K562 (cell line): ENCODE data around the gene PPAN. TPM values are rescaled to one million over a fixed set of nuclear protein-coding genes. Genes with fewer than 3 reads are reported as not detected.
A peak's percentile ranks its signal among the peaks of the same experiment; 100 is the strongest.

Experiments used
- ATAC-seq: fragments of 200-7000 bp; cut with Tn5 transposase; 3 replicates; pipeline ENCODE4 v1.9.1; 2020; ENCODE audit warnings: moderate library complexity
- BruUV-seq: library from RNA; stranded (reverse); fragments of 400-500 nt; replicated peaks from 2 replicates; lab custom pipeline; 2021; lab: Mats Ljungman, UMichigan
- CTCF ChIA-PET: fragments of 300-600 bp; formaldehyde crosslinking; extraction: SDS; loops from one replicate; lab custom pipeline; 2021; ENCODE audit warnings: low intra/inter-chr PET ratio; lab: Yijun Ruan, JAX
- POLR2A ChIA-PET: fragments of 300-600, 350-650 bp; sonication (Branson Sonifier 250); formaldehyde crosslinking; extraction: SDS; loops from one replicate; lab custom pipeline; 2021; ENCODE audit warnings: antibody characterized with exemption, inconsistent platforms; lab: Yijun Ruan, JAX
- DNase-seq, 4 experiments: peaks; one replicate each; pipeline versions ENCODE4 v3.0.0 to v3.0.0-alpha.2; 2011 to 2018; ENCODE audit warnings: low spot score in 3 of 4, mixed read lengths in 3 of 4; ENCODE audit errors: extremely low read depth in 1 of 4
- FAIRE-seq: peaks from 2 replicates; lab custom pipeline; 2011; peaks lifted over from hg19 to GRCh38; lab: Jason Lieb, UNC
- H2AFZ ChIP-seq: 2 replicates; pipeline ENCODE4 v1.6.0; 2011; ENCODE audit warnings: low read depth, low read length, control low read depth, inconsistent platforms
- H3K27ac ChIP-seq: fragments of 200-600 bp; 3 replicates; pipeline ENCODE4 v1.8.0; 2011; ENCODE audit warnings: low read depth, mild to moderate bottlenecking, control low read depth, inconsistent platforms, low read length, moderate library complexity, mixed read lengths; ENCODE audit errors: extremely low read depth
- H3K27me3 ChIP-seq, 2 experiments: fragments of 300-600 bp in 1 of 2; 2 replicates in 1 of 2; 3 replicates in 1 of 2; pipeline versions ENCODE4 v1.6.0 to v1.8.0; 2011; ENCODE audit warnings: inconsistent platforms in 2 of 2, low read length in 2 of 2, mild to moderate bottlenecking in 1 of 2, mixed read lengths in 1 of 2, moderate library complexity in 1 of 2; ENCODE audit not compliant: control insufficient read depth in 2 of 2, insufficient read depth in 2 of 2
- H3K36me3 ChIP-seq: fragments of 300-600 bp; 3 replicates; pipeline ENCODE4 v1.8.0; 2011; ENCODE audit warnings: mild to moderate bottlenecking, low read length, inconsistent platforms; ENCODE audit not compliant: control insufficient read depth, insufficient read depth
- H3K4me1 ChIP-seq, 2 experiments: fragments of 200-600 bp in 1 of 2; replicated peaks in 1 of 2; 2 replicates in 1 of 2; 3 replicates in 1 of 2; pipeline versions ENCODE4 v1.5.1 to v1.8.0; 2011; ENCODE audit warnings: inconsistent platforms in 2 of 2, low read length in 2 of 2, mild to moderate bottlenecking in 1 of 2, mixed read lengths in 1 of 2, moderate library complexity in 1 of 2; ENCODE audit not compliant: control insufficient read depth in 2 of 2, insufficient read depth in 2 of 2
- H3K4me2 ChIP-seq: 2 replicates; pipeline ENCODE4 v1.6.1; 2011; ENCODE audit warnings: low read length, control low read depth, inconsistent platforms, mixed read lengths; ENCODE audit not compliant: insufficient read depth
- H3K4me3 ChIP-seq: fragments of 200-600 bp; sonication (generic), shearing (Covaris generic); 2 replicates; pipeline ENCODE4 v1.5.1; 2016; ENCODE audit warnings: control low read depth, inconsistent platforms
- H3K79me2 ChIP-seq: fragments of 200-600 bp; 3 replicates; pipeline ENCODE4 v1.8.0; 2011; ENCODE audit warnings: low read length, inconsistent platforms; ENCODE audit not compliant: control insufficient read depth, insufficient read depth
- H3K9ac ChIP-seq, 2 experiments: 2 replicates each; pipeline versions ENCODE4 v1.6.0 to v1.6.1; 2011; ENCODE audit warnings: low read depth in 2 of 2, low read length in 2 of 2, control low read depth in 1 of 2, inconsistent platforms in 1 of 2, mild to moderate bottlenecking in 1 of 2, mixed read lengths in 1 of 2; ENCODE audit not compliant: insufficient read depth in 1 of 2
- H3K9me1 ChIP-seq: one replicate; pipeline ENCODE4 v1.6.0; 2011; ENCODE audit warnings: inconsistent platforms, mild to moderate bottlenecking, low read length, moderate library complexity; ENCODE audit not compliant: control insufficient read depth, insufficient read depth
- H3K9me3 ChIP-seq: replicated peaks from 2 replicates; pipeline ENCODE4 v1.5.1; 2011; ENCODE audit warnings: low read depth, low read length, inconsistent platforms; ENCODE audit not compliant: control insufficient read depth, insufficient read depth
- H4K20me1 ChIP-seq: replicated peaks from 2 replicates; pipeline ENCODE4 v1.6.1; 2011; ENCODE audit warnings: low read length, inconsistent platforms, mixed read lengths; ENCODE audit not compliant: control insufficient read depth, insufficient read depth
- PCBP2 ChIP-seq: fragments of 200-400 bp; formaldehyde crosslinking; IDR thresholded peaks from 2 replicates; pipeline ENCODE4 v1.6.1; 2018; ENCODE audit warnings: low read length, low read depth, mild to moderate bottlenecking, moderate library complexity; ENCODE audit not compliant: poor library complexity, severe bottlenecking
- ZNF121 ChIP-seq: sonication (generic); formaldehyde crosslinking; conservative IDR thresholded peaks from 2 replicates; pipeline ENCODE4 v1.8.0; 2022; ENCODE audit warnings: missing genetic modification reagents
- ZNF239 ChIP-seq: fragments of 250-450 bp; sonication (Bioruptor Pico); IDR thresholded peaks from 2 replicates; pipeline ENCODE4 v1.4.0; 2020; ENCODE audit warnings: mild to moderate bottlenecking
- ZNF324 ChIP-seq: fragments of 250-450 bp; sonication (Bioruptor Pico); IDR thresholded peaks from 2 replicates; pipeline ENCODE4 v1.4.0; 2020; ENCODE audit warnings: mild to moderate bottlenecking
- whole genome bisulfite sequencing: fragments of 100-300 bp; shearing (Covaris generic); methylation state at CpG from one replicate; pipeline ENCODE4 v1.1.6; 2016; ENCODE audit warnings: low coverage, mixed read lengths; ENCODE audit not compliant: insufficient coverage; ENCODE audit errors: missing lambda C conversion rate; 5-methylcytosine and 5-hydroxymethylcytosine counted together
- in situ Hi-C: fragments of 300-500 bp; cut with MboI; formaldehyde crosslinking; loops from 4 replicates; pipeline ENCODE4 v1.15.0; 2018; ENCODE audit warnings: inconsistent platforms, mixed read lengths
- intact Hi-C: fragments of 100-400 bp; cut with micrococcal nuclease; formaldehyde crosslinking; loops from 2 replicates; pipeline ENCODE4 v1.14.2; 2022
- polyA plus RNA-seq, 8 experiments: library from polyadenylated mRNA; depleted of rRNA in 4 of 8; stranded (reverse) in 5 of 8; unstranded in 3 of 8; fragments of >200 nt; fragmentation: Nextera tagmentation in 2 of 8; fragmentation: Illumina TruSeq in 1 of 8; extraction: Ambion mirVana in 2 of 8; extraction: Trizol in 1 of 8; gene quantifications; 2 replicates each; pipeline versions ENCODE4 v1.2.1 to v1.2.3, GENCODE V29; 2011 to 2014; ENCODE audit warnings: inconsistent platforms in 1 of 8, missing spikeins in 1 of 8
- total RNA-seq, 7 experiments: library from RNA; depleted of rRNA in 6 of 7; stranded (reverse); fragments of >200 nt in 6 of 7; fragmentation: Illumina TruSeq in 2 of 7; extraction: Trizol in 2 of 7; gene quantifications; 2 replicates each; pipeline versions ENCODE4 v1.2.1 to v1.2.3, GENCODE V29; 2011 to 2021; ENCODE audit warnings: low replicate concordance in 1 of 7

Gene PPAN
- total and polyA plus RNA-seq, 9 of the 15 experiments (the other 6 are each of a cell fraction or from before 2014, with no cell fraction given) = 2.2 to 129 (median 59.1) TPM

DNA sequence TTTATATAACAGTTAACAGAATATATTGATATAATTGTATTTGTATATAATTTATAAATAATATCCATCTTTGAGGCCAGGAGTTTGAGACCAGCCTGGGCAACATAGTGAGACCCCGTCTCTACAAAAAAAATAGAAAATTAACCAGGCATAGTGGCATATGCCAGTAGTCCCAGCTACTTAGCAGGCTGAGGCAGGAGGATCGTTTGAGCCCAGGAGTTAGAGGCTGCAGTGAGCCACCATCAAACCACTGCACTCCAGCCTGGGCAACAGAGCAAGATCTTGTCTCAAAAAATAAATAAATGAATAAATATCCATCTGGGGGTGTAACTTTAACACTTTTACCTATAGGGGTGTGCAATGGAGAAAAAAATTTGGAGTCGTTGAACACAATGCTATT, 21.4 kb upstream of the PPAN start:
- no peak overlapping the region for H3K4me3 ChIP-seq
- CTCF ChIA-PET = no interaction called here
- H3K27me3 ChIP-seq = no peaks in the 10 kb centered on the region; a peak in 2 of 5 replicates
- peaks cover 3% of the 10 kb centered on the region; the same call in 1 of the 3 replicates for H3K79me2 ChIP-seq
- ATAC-seq (no peak), DNase-seq (no peak), FAIRE-seq (no peak)
- no peaks in the 10 kb centered on the region for H3K9me3 ChIP-seq
- H3K4me2 ChIP-seq = no peak overlapping the region
- intact Hi-C loops (no loop called here), in situ Hi-C loops (no loop called here)
- peaks cover under 1% of the 10 kb centered on the region; the same call in 1 of the 2 replicates for H4K20me1 ChIP-seq
- POLR2A ChIA-PET = interaction anchor here (0.6 to 1.1 kb wide), 2 partner anchors 14 to 21 kb away, joined by 3 to 4 read pairs; partner anchors contain the start of gene PPAN
- WGBS = 45% methylated on average over 3 of the region's 3 CpGs
- no peaks in the 10 kb centered on the region for H3K36me3 ChIP-seq
- H3K9me1 ChIP-seq = no peaks in the 10 kb centered on the region
- H3K9ac ChIP-seq = no peak overlapping the region
- TF ChIP-seq ZNF121 (CRISPR knock-in tag) (peak; percentile 74), ZNF239 (CRISPR knock-in tag) (no peak), PCBP2 (no peak), ZNF324 (CRISPR knock-in tag) (no peak)
- peaks cover 0 to 20% of the 10 kb centered on the region in 2 experiments; a peak in 2 of 5 replicates for H3K4me1 ChIP-seq
- no peak overlapping the region for H2AFZ ChIP-seq
- H3K27ac ChIP-seq = no peak overlapping the region
- no TSS peak for BruUV-seq
